CD4-positive, alpha-beta T cell treated with Interleukin-4 for 1 hour (primary cell): ENCODE data around the gene SLC35G6.
"Not testable (repeated sequence)": the region's sequence is repeated elsewhere in the genome, so short reads cannot be mapped to it uniquely, and the experiment has no call there.

ENCODE experiments used
- DNase-seq, 2 donors: peaks; one replicate each; pipeline ENCODE4 v3.0.0-alpha.2; 2020 to 2022

SLC35G6 gene

GRCh38 chr17:7460850-7461660 lies 20.2 kb upstream of the SLC35G6 start:
- DNase-seq = no peak

GRCh38 chr17:7462474-7463371 lies 18.5 kb upstream of the SLC35G6 start:
- DNase-seq = no peak

GRCh38 chr17:7463372-7463846 lies 17.8 kb upstream of the SLC35G6 start:
- DNase-seq = no peak

GRCh38 chr17:7464081-7464480 lies 17.2 kb upstream of the SLC35G6 start:
- DNase-seq = no peak

- no peak for DNase-seq
Observed at GRCh38 chr17:7465597-7466275, 15.5 kb upstream of the SLC35G6 start.

GRCh38 chr17:7466318-7466638 lies 15.0 kb upstream of the SLC35G6 start:
- DNase-seq = no peak

GRCh38 chr17:7466639-7467341 lies 14.5 kb upstream of the SLC35G6 start:
- DNase-seq = peak in 1 of 2 donors; percentile 52

- DNase-seq = no peak
Observed at GRCh38 chr17:7467498-7467897, 13.7 kb upstream of the SLC35G6 start.

GRCh38 chr17:7468290-7468689 lies 13.0 kb upstream of the SLC35G6 start:
- DNase-seq = no peak

- DNase-seq = no peak
Observed at GRCh38 chr17:7468804-7469389, 12.3 kb upstream of the SLC35G6 start.

- DNase-seq = not testable (repeated sequence)
Observed at GRCh38 chr17:7469843-7470242, 11.4 kb upstream of the SLC35G6 start.

- DNase-seq = not testable (repeated sequence)
Observed at GRCh38 chr17:7470457-7470973, 10.7 kb upstream of the SLC35G6 start.

GRCh38 chr17:7471729-7472128 lies 9.5 kb upstream of the SLC35G6 start:
- DNase-seq = no peak

- DNase-seq = not testable (repeated sequence)
Observed at GRCh38 chr17:7474767-7475166, 6.5 kb upstream of the SLC35G6 start.

GRCh38 chr17:7475764-7476422 lies 5.4 kb upstream of the SLC35G6 start:
- DNase-seq = peak in 1 of 2 donors; percentile 57

GRCh38 chr17:7476494-7476893 lies 4.8 kb upstream of the SLC35G6 start:
- no peak for DNase-seq

GRCh38 chr17:7476951-7477350 lies 4.3 kb upstream of the SLC35G6 start:
- DNase-seq = no peak

- DNase-seq = peak; percentile 35 to 67
Observed at GRCh38 chr17:7477392-7478275, 3.6 kb upstream of the SLC35G6 start.

- DNase-seq = peak; percentile 82 to 83
Observed at GRCh38 chr17:7478276-7479212, 2.7 kb upstream of the SLC35G6 start.
